Activated T-cell treated with anti-CD3 and anti-CD28 coated beads, Interleukin-2, amount 50 U/mL, for 48 hours (primary cell): ENCODE data around the gene AFAP1L1.

Source experiments
- DNase-seq, 2 experiments: peaks; one replicate each; pipeline ENCODE4 v3.0.0-alpha.2; 2020

The AFAP1L1 gene

DNA sequence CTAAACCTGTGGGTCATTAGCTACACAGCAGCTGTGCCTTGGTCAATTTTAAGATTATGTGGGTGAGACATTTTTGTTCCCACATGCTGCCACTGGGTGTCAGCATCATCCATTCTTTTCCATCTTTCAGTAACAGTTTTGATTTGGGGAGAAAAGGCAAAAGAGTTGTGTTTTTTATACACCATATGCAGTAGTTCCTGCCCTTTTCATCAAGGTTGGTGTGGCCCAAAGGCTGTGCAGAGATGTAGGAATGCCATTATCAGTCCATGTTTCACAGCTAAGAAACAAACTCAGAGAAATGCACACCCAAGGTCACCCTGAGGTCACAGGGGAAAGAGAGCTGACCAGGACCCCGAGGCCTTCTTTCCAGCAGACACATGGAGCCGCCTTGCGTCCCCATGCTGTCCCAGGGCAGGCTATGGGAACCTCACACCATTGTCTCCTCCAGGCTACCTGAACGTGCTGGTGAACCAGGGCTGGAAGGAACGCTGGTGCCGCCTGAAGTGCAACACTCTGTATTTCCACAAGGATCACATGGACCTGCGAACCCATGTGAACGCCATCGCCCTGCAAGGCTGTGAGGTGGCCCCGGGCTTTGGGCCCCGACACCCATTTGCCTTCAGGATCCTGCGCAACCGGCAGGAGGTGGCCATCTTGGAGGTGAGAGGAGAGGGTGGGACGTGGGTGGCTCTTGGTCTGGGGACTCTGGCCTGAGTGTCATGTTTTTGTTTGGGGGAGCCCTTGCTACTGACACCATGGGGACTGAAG, 45.8 kb downstream of the AFAP1L1 start:
- DNase-seq: peak in 1 of 2 experiments; percentile 36

GRCh38 chr5:149319174-149319573, 47.5 kb downstream of the AFAP1L1 start:
- DNase-seq: no peak

DNA sequence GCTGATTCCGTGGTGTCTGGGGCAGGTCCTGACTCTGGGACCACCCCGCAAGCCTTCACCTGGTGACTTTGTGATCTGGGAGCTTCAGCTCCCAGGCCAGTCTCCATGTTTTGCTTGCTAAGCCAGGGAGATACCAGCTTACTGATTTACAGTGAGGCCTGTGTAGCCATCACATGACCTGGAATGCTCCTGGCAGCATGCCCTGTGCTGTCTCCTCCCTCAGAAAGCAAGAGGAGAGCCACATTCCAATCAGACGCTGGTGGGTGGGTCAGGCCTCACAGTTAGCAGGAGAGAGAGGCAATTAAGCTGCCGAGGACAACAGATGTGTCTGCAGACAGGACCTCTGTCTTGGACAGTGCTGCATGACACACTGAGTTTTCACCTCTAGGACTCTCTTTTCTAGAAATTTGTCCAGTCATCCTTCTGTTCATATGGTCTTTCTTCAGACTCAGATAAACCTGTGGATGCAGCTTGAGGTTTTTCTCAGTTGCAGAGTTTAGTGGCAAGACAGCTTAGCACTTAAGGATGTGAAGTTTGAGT, 49.2 kb downstream of the AFAP1L1 start:
- DNase-seq: no peak

DNA sequence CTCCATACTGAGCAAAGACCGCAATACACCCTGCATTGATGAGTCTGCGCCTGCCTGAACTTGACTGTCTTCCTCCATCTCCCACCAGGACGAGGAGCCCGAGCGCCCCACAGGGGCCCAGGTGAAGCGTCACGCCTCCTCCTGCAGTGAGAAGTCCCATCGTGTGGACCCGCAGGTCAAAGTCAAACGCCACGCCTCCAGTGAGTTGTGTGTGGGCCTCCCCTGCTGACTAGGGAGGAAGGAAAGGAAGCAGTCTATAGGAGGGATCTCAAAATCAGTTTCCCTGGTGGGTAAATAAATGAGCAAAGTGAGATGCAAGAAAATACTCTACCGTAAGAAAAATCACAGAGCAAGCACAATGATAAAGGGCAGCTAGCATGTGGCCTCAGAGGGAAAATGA, 50.9 kb downstream of the AFAP1L1 start:
- DNase-seq: no peak

GRCh38 chr5:149323210-149323609, 51.6 kb downstream of the AFAP1L1 start:
- DNase-seq: no peak

DNA sequence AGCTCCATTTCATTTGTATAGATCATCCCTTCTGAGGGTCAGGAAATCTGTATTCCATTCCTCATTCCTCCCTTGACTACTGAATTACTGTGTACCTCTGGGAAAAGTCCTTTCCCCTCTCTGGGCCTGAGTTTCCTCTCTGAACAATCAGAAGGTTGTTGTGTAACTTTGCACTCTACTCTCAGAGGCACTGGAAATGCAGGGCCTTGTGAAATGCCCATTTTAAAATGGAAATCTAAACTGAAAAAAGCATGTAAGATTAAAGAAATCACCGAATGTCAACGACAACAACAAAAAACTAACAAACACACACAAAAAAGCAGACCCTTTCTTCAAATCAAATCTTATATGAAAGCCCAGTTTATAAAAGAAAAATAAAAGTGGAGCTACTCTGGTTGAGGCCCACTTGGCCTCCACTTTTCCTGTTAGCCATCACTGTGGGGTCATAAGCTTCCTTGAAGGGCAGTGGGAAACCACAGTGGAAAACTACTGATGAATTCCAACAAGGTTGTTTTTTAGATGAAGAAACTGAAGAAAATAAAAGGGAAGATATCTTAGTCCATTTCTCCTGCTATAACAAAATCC, 52.1 kb downstream of the AFAP1L1 start:
- no peak for DNase-seq

- DNase-seq: no peak
Observed at GRCh38 chr5:149324641-149325040, 53.0 kb downstream of the AFAP1L1 start.

GRCh38 chr5:149325166-149325735, 53.6 kb downstream of the AFAP1L1 start:
- DNase-seq: no peak

DNA sequence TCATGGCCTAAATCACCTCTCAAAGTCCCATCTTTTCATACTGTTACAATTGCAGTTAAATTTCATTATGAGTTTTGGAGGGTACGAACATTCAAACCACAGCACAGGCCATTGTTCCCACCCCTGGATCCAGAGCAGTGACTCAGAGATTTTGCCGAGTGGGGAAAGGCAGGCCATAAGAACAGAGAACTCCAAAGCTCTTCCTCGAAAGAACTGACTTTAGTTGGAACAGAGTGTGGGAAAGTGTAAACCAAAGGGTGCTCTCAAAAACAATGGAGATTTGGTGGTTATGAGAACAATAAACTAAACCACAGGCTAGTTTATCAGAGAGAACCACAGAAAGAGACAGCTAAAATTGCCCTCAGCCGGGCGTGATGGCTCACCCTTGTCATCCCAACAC, 54.2 kb downstream of the AFAP1L1 start:
- no peak for DNase-seq

GRCh38 chr5:149326611-149327010, 55.0 kb downstream of the AFAP1L1 start:
- DNase-seq: no peak

GRCh38 chr5:149328177-149328576, 56.5 kb downstream of the AFAP1L1 start:
- no peak for DNase-seq

GRCh38 chr5:149333711-149334443, 62.2 kb downstream of the AFAP1L1 start:
- no peak for DNase-seq

GRCh38 chr5:149337736-149338135, 66.1 kb downstream of the AFAP1L1 start:
- DNase-seq: no peak

DNA sequence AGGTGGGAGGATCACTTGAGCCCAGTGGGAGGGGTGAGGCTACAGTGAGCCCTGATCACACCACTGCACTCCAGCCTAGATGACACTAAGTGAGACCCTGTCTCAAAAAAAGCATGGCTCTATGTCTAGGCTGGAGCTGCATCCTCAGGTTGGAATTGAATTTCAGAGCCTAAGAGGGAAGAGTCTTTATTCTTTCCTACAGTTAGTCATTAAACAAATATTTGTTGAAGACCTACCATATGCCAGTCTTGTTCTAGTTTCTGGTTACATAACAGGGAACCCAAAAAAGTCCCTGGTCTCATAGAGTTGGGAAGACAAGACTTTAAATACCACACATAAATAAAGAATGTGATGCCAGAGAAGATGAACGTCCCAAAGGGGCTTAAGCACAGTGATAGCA, 66.7 kb downstream of the AFAP1L1 start:
- no peak for DNase-seq

DNA sequence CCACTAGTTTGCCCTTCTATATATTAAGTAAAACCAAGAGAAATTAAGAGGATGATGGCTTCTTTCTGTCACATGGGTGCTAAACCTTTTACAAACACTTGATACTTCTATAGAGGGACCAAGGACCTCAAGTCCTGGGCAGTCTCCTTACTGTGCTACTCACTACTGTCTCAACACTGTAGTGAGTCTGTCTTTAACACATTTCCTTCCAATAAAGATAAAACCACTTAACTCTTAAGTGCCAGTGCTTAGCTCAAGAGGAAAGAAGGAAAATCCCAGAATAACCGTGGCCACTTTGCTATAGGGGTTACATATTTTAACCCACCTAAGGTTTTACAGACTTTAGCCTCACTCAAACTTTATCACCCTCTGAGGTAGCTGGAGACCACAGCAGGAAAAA, 69.3 kb downstream of the AFAP1L1 start:
- DNase-seq: no peak

DNA sequence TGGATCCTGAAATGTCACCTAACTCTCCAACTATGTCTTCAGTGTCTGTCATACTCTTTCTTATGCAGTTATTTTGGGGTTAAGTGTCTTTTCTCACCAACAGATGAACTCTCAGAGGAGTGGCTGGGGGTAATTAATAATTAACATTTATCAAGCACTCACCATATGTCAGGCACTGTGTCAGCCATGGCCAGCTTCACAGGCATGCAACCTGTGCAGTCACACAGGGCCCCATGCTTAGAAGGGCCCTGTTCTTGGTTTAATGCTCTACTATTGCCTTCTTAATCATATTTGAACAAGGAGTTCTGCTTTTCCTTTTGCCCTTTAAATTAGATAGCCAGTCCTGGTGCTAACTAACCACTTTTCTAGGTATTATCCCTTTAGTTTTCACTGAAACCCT, 70.2 kb downstream of the AFAP1L1 start:
- DNase-seq: no peak

- DNase-seq: no peak
Observed at GRCh38 chr5:149344151-149344550, 72.5 kb downstream of the AFAP1L1 start.

- DNase-seq: peak; percentile 95
Observed at GRCh38 chr5:149345147-149345891, 73.7 kb downstream of the AFAP1L1 start, which contains the start of gene GRPEL2. TSS of gene GRPEL2 (plus strand) at chr5:149345499. CDS start at chr5:149345540, 41 bp downstream.

GRCh38 chr5:149345892-149346222, 74.2 kb downstream of the AFAP1L1 start:
- no peak for DNase-seq

- no peak for DNase-seq
Observed at GRCh38 chr5:149348518-149348917, 76.9 kb downstream of the AFAP1L1 start.

DNA sequence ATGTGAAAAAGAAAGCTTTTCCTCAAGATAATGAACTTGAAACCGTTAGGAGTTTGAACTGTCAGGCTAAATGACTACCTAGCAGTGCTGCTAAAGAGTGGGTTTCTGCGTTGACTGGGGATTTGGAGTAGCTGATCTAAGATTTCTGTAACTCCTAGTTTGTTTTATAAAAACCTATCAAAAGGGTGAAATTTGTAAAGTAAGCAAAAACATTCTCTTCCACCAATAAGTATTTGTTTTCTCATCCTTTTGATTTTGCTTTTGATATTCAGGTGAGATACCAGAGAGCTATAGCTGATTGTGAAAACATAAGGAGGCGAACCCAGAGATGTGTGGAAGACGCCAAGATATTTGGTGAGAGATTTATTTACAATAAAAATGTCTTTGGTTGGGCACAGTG, 77.7 kb downstream of the AFAP1L1 start:
- no peak for DNase-seq

DNA sequence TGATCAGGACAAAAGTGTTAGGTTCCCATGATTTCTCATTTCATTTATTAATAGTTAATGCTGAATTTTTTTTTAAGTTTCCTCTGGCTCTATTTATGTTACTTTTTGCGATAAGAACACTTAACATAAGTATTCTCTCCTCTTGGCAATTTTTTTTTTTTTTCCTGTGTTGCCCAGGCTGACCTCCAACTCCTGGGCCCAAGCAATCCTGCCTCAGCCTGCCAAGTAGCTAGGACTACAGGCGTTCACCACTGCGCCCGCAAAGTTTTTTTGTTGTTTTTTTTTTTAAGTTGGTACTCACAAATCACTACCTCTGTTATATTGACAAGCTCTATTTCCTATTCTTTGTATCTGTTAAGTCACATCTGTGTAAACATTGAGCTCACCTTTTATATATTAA, 80.5 kb downstream of the AFAP1L1 start:
- no peak for DNase-seq

DNA sequence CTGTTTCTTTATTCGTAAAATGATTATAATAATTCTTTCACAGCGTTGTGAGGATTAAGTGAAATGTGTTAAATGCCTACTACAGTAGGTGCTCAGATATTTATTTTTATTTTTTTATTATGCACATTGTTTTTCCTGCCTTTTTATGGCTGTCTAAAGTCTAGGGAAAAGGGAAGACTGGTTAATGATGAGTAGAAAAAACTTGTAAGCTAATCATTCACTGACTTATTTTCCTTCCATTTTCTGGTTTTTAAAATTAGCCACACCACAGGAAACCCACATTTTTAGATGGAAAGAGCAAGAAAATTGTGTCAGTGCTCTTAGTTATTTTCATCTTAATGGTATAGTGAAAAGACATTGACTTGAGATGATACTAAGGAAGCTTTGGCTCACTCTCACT, 82.3 kb downstream of the AFAP1L1 start:
- DNase-seq: no peak
